ENCODE measurements around the gene MOCS1. TPM values are rescaled to one million over a fixed set of nuclear protein-coding genes. Genes with fewer than 3 reads are reported as not detected.

Gene MOCS1
- total and polyA plus RNA-seq, 11 donors = 16.4 to 40.3 (median 25.4) TPM

DNA sequence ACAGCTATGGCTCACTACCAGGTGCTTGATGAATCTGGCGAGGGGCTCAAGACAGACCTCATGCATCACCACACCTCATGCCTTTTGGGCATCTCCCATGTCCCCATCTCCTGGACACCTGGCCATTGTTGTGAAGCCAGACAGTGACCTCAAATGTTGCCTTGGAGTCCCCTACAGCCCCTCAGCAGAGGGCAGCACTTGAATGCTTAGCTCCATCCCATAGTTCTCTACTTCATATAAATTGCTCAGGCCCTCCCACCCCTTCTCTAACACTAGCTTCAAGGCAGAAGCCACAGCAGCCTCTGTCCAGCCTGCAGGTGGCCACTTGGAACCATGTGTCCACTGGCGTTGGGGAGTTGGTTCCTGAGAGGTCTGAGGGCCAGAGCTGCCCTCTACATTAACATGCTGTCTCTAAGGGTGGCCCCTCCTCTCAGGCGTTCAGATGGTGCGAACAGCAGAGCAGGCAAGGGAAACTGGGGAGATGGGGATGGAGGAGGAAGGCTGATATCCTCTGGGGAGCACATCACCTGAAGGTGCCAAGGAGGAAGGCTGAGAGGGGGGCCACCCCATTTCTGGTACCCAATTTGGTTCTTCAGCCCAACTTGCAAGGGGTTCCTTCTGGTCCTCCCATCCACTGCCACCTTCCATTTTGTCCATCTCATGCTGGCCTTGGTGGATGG, 31.3 kb downstream of the MOCS1 start:
- peak in 1 of 4 donors; percentile 12 for ATAC-seq
- Histone ChIP-seq H3K36me3 (peaks cover 0 to 80% (median 28%) of the 10 kb centered on the region in 9 donors), H3K4me3 (no peak overlapping the region), H3K4me1 (no peaks in the 10 kb centered on the region), H3K27ac (no peak overlapping the region), H3K27me3 (no peaks in the 10 kb centered on the region), H3K9me3 (no peaks in the 10 kb centered on the region)
- intact Hi-C loops (cut with DNase I) = no loop called here
- WGBS, 4 donors = 88 to 95% (median 90%) methylated on average over 4 of the region's 4 CpGs
- no peak for TF ChIP-seq POLR2A (IDR thresholded peaks at IDR 0.05)
- TF ChIP-seq, protein P1, sequence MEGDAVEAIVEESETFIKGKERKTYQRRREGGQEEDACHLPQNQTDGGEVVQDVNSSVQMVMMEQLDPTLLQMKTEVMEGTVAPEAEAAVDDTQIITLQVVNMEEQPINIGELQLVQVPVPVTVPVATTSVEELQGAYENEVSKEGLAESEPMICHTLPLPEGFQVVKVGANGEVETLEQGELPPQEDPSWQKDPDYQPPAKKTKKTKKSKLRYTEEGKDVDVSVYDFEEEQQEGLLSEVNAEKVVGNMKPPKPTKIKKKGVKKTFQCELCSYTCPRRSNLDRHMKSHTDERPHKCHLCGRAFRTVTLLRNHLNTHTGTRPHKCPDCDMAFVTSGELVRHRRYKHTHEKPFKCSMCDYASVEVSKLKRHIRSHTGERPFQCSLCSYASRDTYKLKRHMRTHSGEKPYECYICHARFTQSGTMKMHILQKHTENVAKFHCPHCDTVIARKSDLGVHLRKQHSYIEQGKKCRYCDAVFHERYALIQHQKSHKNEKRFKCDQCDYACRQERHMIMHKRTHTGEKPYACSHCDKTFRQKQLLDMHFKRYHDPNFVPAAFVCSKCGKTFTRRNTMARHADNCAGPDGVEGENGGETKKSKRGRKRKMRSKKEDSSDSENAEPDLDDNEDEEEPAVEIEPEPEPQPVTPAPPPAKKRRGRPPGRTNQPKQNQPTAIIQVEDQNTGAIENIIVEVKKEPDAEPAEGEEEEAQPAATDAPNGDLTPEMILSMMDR (IDR thresholded peaks at IDR 0.05) = peak in 1 of 12 donors; percentile 14
- no peak for DNase-seq

DNA sequence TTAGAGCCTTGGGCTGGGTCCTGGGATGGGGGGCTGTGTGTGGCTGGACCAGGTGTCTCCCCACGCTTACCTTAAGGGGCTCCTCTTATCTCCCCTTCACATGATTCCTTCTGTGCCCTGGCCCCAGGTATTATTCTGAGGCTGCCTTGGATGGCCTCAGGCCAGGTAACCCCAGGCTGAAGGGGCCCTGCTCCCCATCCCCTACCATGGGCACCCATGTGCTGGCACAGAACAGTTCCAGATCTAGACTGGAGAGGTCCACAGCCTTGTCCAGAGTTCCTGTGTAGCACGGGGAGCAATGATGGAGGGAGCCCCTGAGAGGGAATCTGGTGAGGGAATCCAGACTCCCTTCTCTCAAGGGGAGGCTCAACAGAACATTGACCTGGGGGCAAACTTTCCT, 32.1 kb downstream of the MOCS1 start:
- TF ChIP-seq POLR2A (IDR thresholded peaks at IDR 0.05) = no peak
- TF ChIP-seq, protein P1 (IDR thresholded peaks at IDR 0.05) = no peak
- no peak for DNase-seq
- Histone ChIP-seq H3K9me3 (no peaks in the 10 kb centered on the region), H3K4me3 (no peak overlapping the region), H3K36me3 (peaks cover 0 to 82% (median 31%) of the 10 kb centered on the region in 9 donors), H3K27me3 (no peaks in the 10 kb centered on the region), H3K27ac (no peak overlapping the region), H3K4me1 (no peaks in the 10 kb centered on the region)
- intact Hi-C loops (cut with DNase I) = no loop called here
- ATAC-seq = peak in 1 of 4 donors; percentile 2
- 77 to 88% (median 82%) methylated on average over 2 of the region's 2 CpGs for WGBS, 4 donors

DNA sequence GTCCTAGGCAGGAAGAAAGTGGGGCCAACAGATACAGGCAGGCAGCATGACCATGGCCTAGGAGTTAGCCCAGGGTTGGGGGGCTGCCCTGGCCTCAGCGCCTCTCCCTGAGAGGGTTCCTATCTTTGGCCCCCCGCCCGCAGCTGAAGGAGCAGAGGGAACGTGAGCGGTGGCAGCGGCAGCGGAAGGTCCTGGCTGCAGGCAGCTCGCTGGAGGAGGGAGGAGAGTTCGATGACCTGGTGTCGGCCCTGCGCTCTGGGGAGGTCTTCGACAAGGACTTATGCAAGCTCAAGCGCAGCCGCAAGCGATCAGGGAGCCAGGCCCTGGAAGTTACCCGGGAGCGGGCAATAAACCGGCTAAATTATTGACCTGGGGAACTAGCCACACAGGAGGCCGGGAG, 32.6 kb downstream of the MOCS1 start:
- peak in 2 of 4 donors; percentile 5 to 8 for ATAC-seq
- no peaks in the 10 kb centered on the region for H3K4me1 ChIP-seq
- H3K27ac ChIP-seq = no peak overlapping the region
- intact Hi-C loops (cut with DNase I) = no loop called here
- no peaks in the 10 kb centered on the region for H3K9me3 ChIP-seq
- 80 to 91% (median 83%) methylated on average over 14 to 19 of the region's 19 CpGs for WGBS, 4 donors
- no peak for TF ChIP-seq POLR2A (IDR thresholded peaks at IDR 0.05)
- TF ChIP-seq, protein P1 (IDR thresholded peaks at IDR 0.05) = no peak
- no peak overlapping the region for H3K4me3 ChIP-seq
- DNase-seq = no peak
- H3K36me3 ChIP-seq = peaks cover 0 to 83% (median 32%) of the 10 kb centered on the region in 9 donors
- H3K27me3 ChIP-seq = no peaks in the 10 kb centered on the region

GRCh38 chr6:39901116-39901655, 33.1 kb downstream of the MOCS1 start:
- H3K9me3 ChIP-seq = no peaks in the 10 kb centered on the region
- H3K36me3 ChIP-seq = peaks cover 0 to 83% (median 31%) of the 10 kb centered on the region in 9 donors
- H3K27ac ChIP-seq = no peak overlapping the region
- H3K4me3 ChIP-seq = no peak overlapping the region
- ATAC-seq (peak in 1 of 4 donors; percentile 3), DNase-seq (no peak)
- intact Hi-C loops (cut with DNase I) = no loop called here
- H3K4me1 ChIP-seq = no peaks in the 10 kb centered on the region
- WGBS, 4 donors = 77 to 88% (median 83%) methylated on average over 9 to 10 of the region's 10 CpGs
- TF ChIP-seq POLR2A (IDR thresholded peaks at IDR 0.05) = no peak
- TF ChIP-seq, protein P1 (IDR thresholded peaks at IDR 0.05) = no peak
- no peaks in the 10 kb centered on the region for H3K27me3 ChIP-seq
